Measurements from ENCODE around the gene RTN4IP1.

- TF ChIP-seq CTCF (IDR thresholded peaks at IDR 0.05) (no peak), POLR2A (IDR thresholded peaks at IDR 0.05) (no peak)
These were observed 79.8 kb downstream of the RTN4IP1 start for GRCh38 chr6:106549521-106549920.
